NCI-H2029 (cell line): ENCODE results near the gene SCARF1.

ENCODE experiments used
- DNase-seq: peaks from one replicate; lab custom pipeline; 2025; lab: John Stamatoyannopoulos, UW

SCARF1 gene

DNA sequence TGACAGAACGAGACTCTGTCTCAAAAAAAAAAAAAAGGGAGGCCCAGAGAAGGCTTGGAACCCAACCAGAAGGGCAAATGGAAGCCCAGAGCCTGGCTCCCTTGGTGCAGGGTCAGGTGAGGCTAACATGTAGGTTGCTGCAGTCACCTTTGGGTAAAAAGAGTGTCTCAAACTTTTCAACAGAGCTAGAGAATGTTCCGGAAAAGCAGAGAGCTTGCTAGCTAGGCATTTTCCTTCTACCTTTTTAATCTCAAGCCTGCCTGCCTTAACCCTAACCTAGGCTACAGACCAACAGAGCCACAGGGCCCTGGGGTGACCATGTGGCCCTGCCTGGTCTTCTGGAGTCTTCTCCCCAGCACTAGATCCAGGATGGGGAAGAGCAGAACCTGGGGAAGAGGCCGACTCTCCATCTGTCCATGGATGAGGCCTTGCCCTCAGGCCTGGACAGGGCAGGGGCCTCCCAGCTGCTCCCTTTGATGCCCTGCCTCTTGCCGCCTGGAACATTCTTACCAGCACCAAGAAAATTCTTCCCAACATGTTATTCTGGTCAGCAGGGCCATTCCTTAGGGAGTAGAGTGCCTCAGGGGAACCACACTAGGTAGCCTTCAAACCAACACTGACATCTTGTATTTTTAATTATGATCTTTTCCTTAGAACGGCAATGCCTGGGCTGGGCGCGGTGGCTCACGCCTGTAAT, 47.0 kb downstream of the SCARF1 start:
- DNase-seq = no peak

DNA sequence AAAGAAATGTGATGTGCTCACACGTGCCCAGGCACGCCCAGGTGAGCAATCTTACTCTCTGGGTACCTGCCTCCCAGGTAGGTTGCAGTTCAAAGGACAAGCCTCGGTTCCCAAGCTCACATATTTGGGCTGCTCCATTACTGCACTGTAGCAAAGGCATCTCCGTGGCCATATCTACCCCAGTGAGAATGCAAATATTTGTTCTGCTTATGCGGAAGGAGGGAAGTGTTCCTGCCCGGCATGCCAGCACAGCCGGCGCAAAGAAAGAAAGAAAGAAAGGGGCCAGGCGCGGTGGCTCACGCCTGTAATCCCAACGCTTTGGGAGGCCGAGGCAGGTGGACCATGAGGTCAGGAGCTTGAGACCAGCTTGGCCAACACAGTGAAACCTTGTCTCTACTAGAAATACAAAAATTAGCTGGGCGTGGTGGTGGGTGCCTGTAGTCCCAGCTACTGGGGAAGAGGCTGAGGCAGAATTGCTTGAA, 47.6 kb downstream of the SCARF1 start:
- DNase-seq = no peak

- no peak for DNase-seq
These were observed 52.0 kb downstream of the SCARF1 start for GRCh38 chr17:1593630-1593931.

GRCh38 chr17:1592751-1593629, 52.5 kb downstream of the SCARF1 start:
- DNase-seq = no peak

DNA sequence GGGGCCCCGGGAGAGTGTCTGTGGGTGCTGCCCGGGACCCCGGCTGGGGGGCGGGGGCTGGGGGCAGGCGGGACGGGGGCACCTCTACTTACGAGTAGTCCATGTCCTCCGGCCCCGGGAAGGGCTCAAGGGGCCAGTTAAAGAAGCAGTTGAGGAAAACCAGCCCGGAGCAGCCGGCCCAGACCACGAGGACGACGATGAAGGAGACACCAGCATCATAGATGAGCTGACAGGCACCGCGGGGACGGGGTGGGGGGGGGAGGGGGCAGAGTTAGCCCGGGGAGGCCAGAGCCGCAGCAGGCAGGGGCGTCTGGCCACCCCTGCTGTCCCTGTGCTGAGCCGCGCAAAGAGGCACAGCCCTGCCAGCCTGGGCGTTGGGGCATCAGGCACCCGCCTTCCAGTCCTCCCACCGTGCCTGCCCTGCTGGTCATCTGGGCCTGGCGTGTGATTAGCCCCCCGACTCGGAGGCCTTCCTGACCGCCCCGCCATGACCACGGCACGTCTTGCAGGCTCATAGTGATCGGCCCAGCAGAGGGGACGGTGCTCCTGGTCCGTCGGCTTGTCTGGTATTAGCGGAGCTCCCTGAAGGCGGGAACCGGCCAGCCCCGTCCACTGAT, 54.0 kb downstream of the SCARF1 start:
- no peak for DNase-seq

DNA sequence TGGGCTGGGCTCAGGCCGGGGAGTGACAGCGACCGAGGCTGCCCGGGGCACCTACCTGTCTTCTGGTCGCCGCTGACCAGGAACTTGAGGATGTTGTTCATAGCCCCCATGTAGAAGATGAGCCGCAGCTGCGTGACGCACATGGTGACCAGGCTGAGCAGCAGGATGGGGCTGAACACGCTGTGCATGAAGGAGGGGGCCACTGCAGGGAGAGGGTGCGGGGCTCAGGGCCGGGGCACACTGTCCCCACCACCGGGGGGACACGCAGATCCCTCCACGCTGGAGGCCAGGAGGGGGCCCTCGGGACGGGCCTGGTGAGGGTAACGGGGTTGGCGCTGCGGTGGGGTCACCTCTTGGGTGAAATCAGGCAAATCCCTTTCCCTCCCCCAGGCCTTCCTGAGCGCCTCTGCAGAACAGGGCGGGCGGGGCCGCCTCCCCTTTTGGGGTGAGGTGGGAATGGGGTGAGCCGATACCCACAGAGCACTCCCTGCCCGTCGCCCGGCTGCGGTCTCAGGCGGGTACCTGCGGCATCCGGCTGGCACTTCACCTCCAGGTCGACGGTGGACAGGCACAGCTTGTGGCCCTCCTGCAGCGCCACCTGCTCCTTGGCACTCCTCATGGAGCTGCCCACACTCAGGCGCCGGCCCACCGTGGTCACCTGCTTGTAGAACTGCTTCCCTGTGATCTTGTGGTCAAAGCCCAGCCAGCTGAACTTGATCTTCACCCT, 54.6 kb downstream of the SCARF1 start:
- no peak for DNase-seq

GRCh38 chr17:1590029-1590746, 55.3 kb downstream of the SCARF1 start:
- no peak for DNase-seq

- DNase-seq = no peak
These were observed 56.5 kb downstream of the SCARF1 start for GRCh38 chr17:1588821-1589585.

DNA sequence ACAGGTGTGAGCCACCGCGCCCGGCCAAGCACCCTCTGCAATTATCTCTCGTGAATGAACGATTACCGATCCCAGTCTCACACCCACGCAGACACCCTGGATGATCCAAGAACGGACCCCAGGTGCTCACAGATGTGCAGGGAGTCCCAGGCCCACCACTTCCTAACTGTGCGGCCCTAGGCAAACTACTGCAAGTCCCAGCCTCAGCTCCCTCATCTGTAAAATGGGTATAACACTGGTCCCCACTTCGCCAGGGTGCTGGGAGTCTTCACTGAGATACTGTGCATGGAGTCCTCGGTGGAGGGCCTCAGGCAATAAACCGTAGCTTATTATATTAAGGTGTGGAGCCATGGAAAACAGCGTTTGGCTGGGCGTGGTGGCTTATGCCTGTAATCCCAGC, 61.4 kb downstream of the SCARF1 start:
- DNase-seq = no peak
